Upper lobe of left lung (tissue), 6 donors: ENCODE measurements around the gene SAMD4A. TPM values are rescaled to one million over a fixed set of nuclear protein-coding genes. Genes with fewer than 3 reads are reported as not detected.

Experiments
- ATAC-seq, 2 donors: fragments of 200-7000 bp; cut with Tn5 transposase; one replicate each; pipeline ENCODE4 v1.9.1; 2022; ENCODE audit warnings: mild to moderate bottlenecking in 2 of 2, moderate library complexity in 2 of 2; ENCODE audit not compliant: low FRiP score in 2 of 2
- DNase-seq, 2 donors: peaks; one replicate each; pipeline ENCODE4 v3.0.0-alpha.2; 2019 to 2020
- H3K27ac ChIP-seq, 4 donors: fragments of 200-600 bp; sonication (generic); one replicate each; pipeline ENCODE4 v1.5.1; 2016 to 2019
- H3K27me3 ChIP-seq, 4 donors: fragments of 200-600 bp; sonication (generic); one replicate each; pipeline ENCODE4 v1.5.1; 2017 to 2019
- H3K36me3 ChIP-seq, 4 donors: fragments of 200-600 bp; sonication (generic); one replicate each; pipeline ENCODE4 v1.5.1; 2016 to 2019
- H3K4me1 ChIP-seq, 4 donors: fragments of 200-600 bp; sonication (generic); one replicate each; pipeline ENCODE4 v1.5.1; 2018 to 2019
- H3K4me3 ChIP-seq, 4 donors: fragments of 200-600 bp; sonication (generic); one replicate each; pipeline ENCODE4 v1.5.1; 2017 to 2019; ENCODE audit warnings: mild to moderate bottlenecking in 2 of 4, moderate library complexity in 1 of 4
- H3K9me3 ChIP-seq, 4 donors: fragments of 200-600 bp; sonication (generic); one replicate each; pipeline ENCODE4 v1.5.1; 2018 to 2019
- CTCF ChIP-seq, 6 experiments: fragments of 450-650 bp in 4 of 6; fragments of 200-600 bp in 2 of 6; sonication (generic) in 2 of 6; IDR thresholded peaks; one replicate each; pipeline ENCODE4 v1.5.1; 2016 to 2019; ENCODE audit warnings: antibody characterized with exemption in 6 of 6
- EP300 ChIP-seq, 4 donors: sonication (generic); formaldehyde crosslinking; IDR thresholded peaks; one replicate each; pipeline ENCODE4 v1.5.1; 2017; ENCODE audit warnings: antibody characterized with exemption in 4 of 4, control low read depth in 2 of 4
- POLR2A ChIP-seq, 4 donors: fragments of 450-650 bp; IDR thresholded peaks; one replicate each; pipeline ENCODE4 v1.5.1; 2016 to 2017; ENCODE audit warnings: antibody characterized with exemption in 4 of 4, mild to moderate bottlenecking in 2 of 4
- POLR2AphosphoS5 ChIP-seq, 2 donors: sonication (generic); formaldehyde crosslinking; IDR thresholded peaks; one replicate each; pipeline ENCODE4 v1.5.1; 2017; ENCODE audit warnings: antibody characterized with exemption in 2 of 2
- WGBS, 2 donors: methylation state at CpG; one replicate each; pipeline ENCODE4 v1.1.5; 2017 to 2018; 5-methylcytosine and 5-hydroxymethylcytosine counted together
- total RNA-seq, 6 donors: library from RNA; depleted of rRNA in 4 of 6; stranded (reverse); fragments of >200 nt in 4 of 6; gene quantifications; one replicate each; pipeline versions ENCODE4 v1.1.0 to v1.2.1, GENCODE V29; 2016 to 2021
- donor health status: DM: no; HTN: no; CAD: no; lungs with moderate emphysema.
- donor health status: DM: no; HTN: yes; CAD: no; lungs with severe emphysema.

Gene SAMD4A
- total RNA-seq, 6 donors from 2014 or later = 26.0 to 68.3 (median 37.0) TPM

DNA sequence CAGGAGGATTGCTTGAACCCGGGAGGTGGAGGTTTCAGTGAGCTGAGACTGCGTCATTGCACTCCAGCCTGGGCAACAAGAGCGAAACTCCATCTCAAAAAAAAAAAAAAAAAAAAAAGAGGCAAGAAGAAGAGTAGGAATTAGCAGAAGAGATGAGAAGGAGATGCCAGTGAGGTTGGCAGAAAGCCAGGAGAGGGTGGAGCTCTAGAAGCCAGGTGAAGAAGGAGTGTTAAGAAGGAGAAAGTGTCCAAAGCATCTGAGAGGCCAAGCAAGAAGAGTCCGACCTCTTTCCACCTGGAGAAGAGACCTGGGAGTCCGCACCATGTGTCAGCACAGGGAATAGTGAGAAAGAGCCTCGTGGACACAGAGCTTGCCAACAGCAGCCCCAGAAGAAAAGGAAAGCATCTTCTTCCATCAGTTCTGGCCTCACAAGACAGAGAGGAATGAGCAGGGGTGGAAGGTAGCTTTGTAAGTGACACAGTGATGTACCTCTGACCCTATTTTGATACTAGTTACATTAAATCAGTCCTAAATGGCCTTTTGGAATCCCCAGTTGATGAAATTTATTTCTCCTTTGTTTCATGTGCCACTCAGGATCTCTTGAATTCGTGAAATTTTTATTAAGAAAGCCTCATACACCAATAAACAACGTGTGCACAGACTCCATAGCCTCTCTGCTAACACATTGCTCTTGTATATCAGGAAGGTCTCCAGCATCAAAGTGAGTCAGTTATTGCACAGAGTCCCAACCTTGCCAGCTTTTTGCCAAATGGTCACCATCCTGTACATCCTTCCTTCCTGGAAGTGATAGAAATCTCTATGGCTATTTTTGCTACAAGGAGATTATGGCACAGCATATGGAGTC, 70.6 kb downstream of the SAMD4A start:
- Histone ChIP-seq H3K4me1 (no peaks in the 10 kb centered on the region), H3K27ac (no peak overlapping the region), H3K36me3 (no peaks in the 10 kb centered on the region), H3K4me3 (no peak overlapping the region), H3K9me3 (no peaks in the 10 kb centered on the region), H3K27me3 (no peaks in the 10 kb centered on the region)
- TF ChIP-seq EP300 (IDR thresholded peaks at IDR 0.05) (no peak), POLR2AphosphoS5 (IDR thresholded peaks at IDR 0.05) (no peak), POLR2A (IDR thresholded peaks at IDR 0.05) (no peak), CTCF (IDR thresholded peaks at IDR 0.05) (no peak)
- no peak for ATAC-seq
- no peak for DNase-seq
- 80 to 85% methylated on average over 8 of the region's 8 CpGs for WGBS, 2 donors

- no peak for TF ChIP-seq EP300 (IDR thresholded peaks at IDR 0.05)
- no peaks in the 10 kb centered on the region for H3K27me3 ChIP-seq
- H3K36me3 ChIP-seq = no peaks in the 10 kb centered on the region
- DNase-seq = no peak
- 62 to 77% methylated on average over 3 to 6 of the region's 6 CpGs for WGBS, 2 donors
- no peak overlapping the region for H3K4me3 ChIP-seq
- H3K4me1 ChIP-seq = no peaks in the 10 kb centered on the region
- no peaks in the 10 kb centered on the region for H3K9me3 ChIP-seq
- no peak overlapping the region for H3K27ac ChIP-seq
- no peak for ATAC-seq
These were observed 71.2 kb downstream of the SAMD4A start for GRCh38 chr14:54638135-54638446.

DNA sequence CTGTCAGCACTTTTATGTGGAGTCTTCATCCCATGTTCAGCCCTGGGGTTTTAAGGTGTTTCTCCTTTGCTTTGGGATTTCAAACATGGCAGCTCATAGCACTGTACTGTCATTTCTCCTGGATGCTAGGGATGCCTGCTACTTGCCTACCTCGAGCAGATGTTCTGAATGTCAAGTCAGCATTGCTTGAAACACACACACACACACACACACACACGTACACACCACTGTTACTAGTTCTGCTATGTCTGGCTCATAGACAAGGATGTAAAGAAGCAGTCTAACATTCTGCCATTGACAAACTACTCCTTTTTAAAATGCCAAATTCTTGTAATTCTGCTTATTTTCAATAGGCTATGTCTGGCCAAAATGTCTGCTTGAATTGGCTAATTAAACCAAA, 72.7 kb downstream of the SAMD4A start:
- TF ChIP-seq POLR2A (IDR thresholded peaks at IDR 0.05) (no peak), CTCF (IDR thresholded peaks at IDR 0.05) (no peak), POLR2AphosphoS5 (IDR thresholded peaks at IDR 0.05) (no peak), EP300 (IDR thresholded peaks at IDR 0.05) (no peak)
- Histone ChIP-seq H3K4me1 (peaks cover 0 to 3% (median 0%) of the 10 kb centered on the region in 4 donors), H3K36me3 (no peaks in the 10 kb centered on the region), H3K27ac (no peak overlapping the region), H3K9me3 (no peaks in the 10 kb centered on the region), H3K27me3 (no peaks in the 10 kb centered on the region), H3K4me3 (no peak overlapping the region)
- no peak for ATAC-seq
- no peak for DNase-seq
- WGBS, 2 donors = 65 to 74% methylated on average over 2 of the region's 2 CpGs

GRCh38 chr14:54640506-54640905, 73.6 kb downstream of the SAMD4A start:
- TF ChIP-seq POLR2AphosphoS5 (IDR thresholded peaks at IDR 0.05) (no peak), CTCF (IDR thresholded peaks at IDR 0.05) (no peak), EP300 (IDR thresholded peaks at IDR 0.05) (no peak), POLR2A (IDR thresholded peaks at IDR 0.05) (no peak)
- WGBS, 2 donors = 90 to 91% methylated on average over 8 of the region's 8 CpGs
- no peak for DNase-seq
- ATAC-seq = no peak
- Histone ChIP-seq H3K27ac (no peak overlapping the region), H3K4me3 (no peak overlapping the region), H3K4me1 (peaks cover 0 to 3% (median 0%) of the 10 kb centered on the region in 4 donors), H3K9me3 (no peaks in the 10 kb centered on the region), H3K36me3 (no peaks in the 10 kb centered on the region), H3K27me3 (no peaks in the 10 kb centered on the region)

DNA sequence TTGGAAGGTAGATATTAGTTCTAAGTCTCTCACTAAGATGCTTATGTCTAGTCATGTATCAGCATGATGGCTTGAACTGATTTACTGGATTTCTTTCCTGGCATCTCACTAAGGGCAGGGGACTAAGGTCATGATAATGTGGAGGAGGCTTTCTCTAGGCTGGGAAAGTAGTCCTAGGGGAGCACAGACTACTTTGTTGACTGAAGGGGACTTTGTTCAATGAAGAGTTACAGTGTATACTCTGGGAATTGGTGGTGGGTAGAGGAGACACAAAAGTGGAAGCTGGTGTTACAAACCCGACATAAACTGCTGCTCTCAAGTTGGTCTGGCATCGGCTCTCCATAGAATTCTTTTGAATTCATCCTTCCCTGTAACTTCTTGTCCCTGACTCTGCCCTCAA, 75.2 kb downstream of the SAMD4A start:
- H3K4me1 ChIP-seq = peaks cover 0 to 3% (median 0%) of the 10 kb centered on the region in 4 donors
- H3K27ac ChIP-seq = no peak overlapping the region
- no peak for DNase-seq
- 61 to 68% methylated on average over 2 of the region's 2 CpGs for WGBS, 2 donors
- no peak for TF ChIP-seq EP300 (IDR thresholded peaks at IDR 0.05)
- TF ChIP-seq POLR2AphosphoS5 (IDR thresholded peaks at IDR 0.05) = no peak
- TF ChIP-seq CTCF (IDR thresholded peaks at IDR 0.05) = no peak
- no peak for TF ChIP-seq POLR2A (IDR thresholded peaks at IDR 0.05)
- H3K36me3 ChIP-seq = no peaks in the 10 kb centered on the region
- no peak overlapping the region for H3K4me3 ChIP-seq
- no peaks in the 10 kb centered on the region for H3K9me3 ChIP-seq
- H3K27me3 ChIP-seq = no peaks in the 10 kb centered on the region
- no peak for ATAC-seq
